A549 (cell line): ENCODE data around the gene INPP5A.

Source experiments
- E2F6 ChIP-seq: IDR thresholded peaks from 2 replicates; pipeline ENCODE4 v1.6.1; 2012; ENCODE audit warnings: low read depth, borderline replicate concordance
- HMGXB4 ChIP-seq: fragments of 250-450 bp; sonication (Bioruptor Pico); IDR thresholded peaks from 2 replicates; pipeline ENCODE4 v1.5.0; 2021; ENCODE audit warnings: mild to moderate bottlenecking, moderate library complexity, borderline replicate concordance
- POLR2A ChIP-seq: IDR thresholded peaks from 2 replicates; pipeline ENCODE4 v1.6.1; 2012; ENCODE audit warnings: mild to moderate bottlenecking, low read length
- RAD21 ChIP-seq, 2 experiments: fragments of >200 bp in 1 of 2; sonication (Bioruptor Twin) in 1 of 2; formaldehyde crosslinking in 1 of 2; IDR thresholded peaks in 1 of 2; conservative IDR thresholded peaks in 1 of 2; 2 replicates in 1 of 2; 3 replicates in 1 of 2; pipeline ENCODE4 v1.6.1; 2012 to 2018; ENCODE audit warnings: inconsistent platforms in 1 of 2
- TF ChIP-seq, protein P1 (sequence below): fragments of 200-600 bp; sonication (generic); IDR thresholded peaks from 2 replicates; pipeline ENCODE4 v1.6.1; 2016; ENCODE audit warnings: antibody characterized with exemption, mild to moderate bottlenecking, moderate library complexity
- TF ChIP-seq, protein P2 (sequence below): fragments of >200 bp; sonication (Bioruptor Twin); formaldehyde crosslinking; IDR thresholded peaks from 3 replicates; pipeline ENCODE4 v1.5.1; 2016

DNA sequence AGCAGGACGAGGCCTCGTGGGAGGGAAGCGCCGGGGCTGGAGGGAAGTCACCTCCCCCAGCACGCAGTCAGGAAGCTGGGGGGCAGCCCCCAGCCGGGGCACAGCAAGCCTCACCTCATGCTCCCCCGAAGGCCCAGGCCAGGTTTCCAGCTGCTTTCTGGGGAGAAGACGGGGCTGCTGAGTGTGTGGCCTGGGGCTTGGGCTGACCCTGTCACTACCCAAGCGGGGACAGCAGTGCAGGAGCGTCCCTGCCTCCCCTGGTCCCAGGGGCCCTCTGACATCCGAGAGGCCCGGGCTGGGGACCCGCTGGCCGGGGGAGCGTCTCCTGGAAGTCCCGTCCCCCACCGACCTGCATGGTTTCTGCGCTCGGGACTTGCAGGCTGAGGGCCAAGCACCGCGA lies 268.0 kb downstream of the INPP5A start:
- TF ChIP-seq HMGXB4 (CRISPR knock-in tag) = no peak
- TF ChIP-seq, protein P1, sequence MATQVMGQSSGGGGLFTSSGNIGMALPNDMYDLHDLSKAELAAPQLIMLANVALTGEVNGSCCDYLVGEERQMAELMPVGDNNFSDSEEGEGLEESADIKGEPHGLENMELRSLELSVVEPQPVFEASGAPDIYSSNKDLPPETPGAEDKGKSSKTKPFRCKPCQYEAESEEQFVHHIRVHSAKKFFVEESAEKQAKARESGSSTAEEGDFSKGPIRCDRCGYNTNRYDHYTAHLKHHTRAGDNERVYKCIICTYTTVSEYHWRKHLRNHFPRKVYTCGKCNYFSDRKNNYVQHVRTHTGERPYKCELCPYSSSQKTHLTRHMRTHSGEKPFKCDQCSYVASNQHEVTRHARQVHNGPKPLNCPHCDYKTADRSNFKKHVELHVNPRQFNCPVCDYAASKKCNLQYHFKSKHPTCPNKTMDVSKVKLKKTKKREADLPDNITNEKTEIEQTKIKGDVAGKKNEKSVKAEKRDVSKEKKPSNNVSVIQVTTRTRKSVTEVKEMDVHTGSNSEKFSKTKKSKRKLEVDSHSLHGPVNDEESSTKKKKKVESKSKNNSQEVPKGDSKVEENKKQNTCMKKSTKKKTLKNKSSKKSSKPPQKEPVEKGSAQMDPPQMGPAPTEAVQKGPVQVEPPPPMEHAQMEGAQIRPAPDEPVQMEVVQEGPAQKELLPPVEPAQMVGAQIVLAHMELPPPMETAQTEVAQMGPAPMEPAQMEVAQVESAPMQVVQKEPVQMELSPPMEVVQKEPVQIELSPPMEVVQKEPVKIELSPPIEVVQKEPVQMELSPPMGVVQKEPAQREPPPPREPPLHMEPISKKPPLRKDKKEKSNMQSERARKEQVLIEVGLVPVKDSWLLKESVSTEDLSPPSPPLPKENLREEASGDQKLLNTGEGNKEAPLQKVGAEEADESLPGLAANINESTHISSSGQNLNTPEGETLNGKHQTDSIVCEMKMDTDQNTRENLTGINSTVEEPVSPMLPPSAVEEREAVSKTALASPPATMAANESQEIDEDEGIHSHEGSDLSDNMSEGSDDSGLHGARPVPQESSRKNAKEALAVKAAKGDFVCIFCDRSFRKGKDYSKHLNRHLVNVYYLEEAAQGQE = no peak
- no peak for TF ChIP-seq RAD21 (conservative IDR thresholded peaks at IDR 0.05 in 1 of 2, IDR thresholded peaks at IDR 0.05 in 1 of 2)
- TF ChIP-seq, protein P2, sequence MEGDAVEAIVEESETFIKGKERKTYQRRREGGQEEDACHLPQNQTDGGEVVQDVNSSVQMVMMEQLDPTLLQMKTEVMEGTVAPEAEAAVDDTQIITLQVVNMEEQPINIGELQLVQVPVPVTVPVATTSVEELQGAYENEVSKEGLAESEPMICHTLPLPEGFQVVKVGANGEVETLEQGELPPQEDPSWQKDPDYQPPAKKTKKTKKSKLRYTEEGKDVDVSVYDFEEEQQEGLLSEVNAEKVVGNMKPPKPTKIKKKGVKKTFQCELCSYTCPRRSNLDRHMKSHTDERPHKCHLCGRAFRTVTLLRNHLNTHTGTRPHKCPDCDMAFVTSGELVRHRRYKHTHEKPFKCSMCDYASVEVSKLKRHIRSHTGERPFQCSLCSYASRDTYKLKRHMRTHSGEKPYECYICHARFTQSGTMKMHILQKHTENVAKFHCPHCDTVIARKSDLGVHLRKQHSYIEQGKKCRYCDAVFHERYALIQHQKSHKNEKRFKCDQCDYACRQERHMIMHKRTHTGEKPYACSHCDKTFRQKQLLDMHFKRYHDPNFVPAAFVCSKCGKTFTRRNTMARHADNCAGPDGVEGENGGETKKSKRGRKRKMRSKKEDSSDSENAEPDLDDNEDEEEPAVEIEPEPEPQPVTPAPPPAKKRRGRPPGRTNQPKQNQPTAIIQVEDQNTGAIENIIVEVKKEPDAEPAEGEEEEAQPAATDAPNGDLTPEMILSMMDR = no peak
- TF ChIP-seq POLR2A = no peak
- TF ChIP-seq E2F6 = no peak
